LNCaP clone FGC (cell line): ENCODE results near the gene PODXL2.

Experiments
- DNase-seq: peaks from one replicate; pipeline ENCODE4 v3.0.0-alpha.2; 2011; ENCODE audit warnings: low read depth
- H3K4me3 ChIP-seq: 2 replicates; pipeline ENCODE4 v1.5.1; 2011; ENCODE audit warnings: mild to moderate bottlenecking, low read depth, low read length, control low read depth
- TF ChIP-seq, protein P1 (sequence below): IDR thresholded peaks from 2 replicates; pipeline ENCODE4 v1.5.1; 2012; ENCODE audit warnings: mild to moderate bottlenecking; ENCODE audit not compliant: control insufficient read depth, insufficient read depth; ENCODE audit errors: extremely low read depth

PODXL2 gene

DNA sequence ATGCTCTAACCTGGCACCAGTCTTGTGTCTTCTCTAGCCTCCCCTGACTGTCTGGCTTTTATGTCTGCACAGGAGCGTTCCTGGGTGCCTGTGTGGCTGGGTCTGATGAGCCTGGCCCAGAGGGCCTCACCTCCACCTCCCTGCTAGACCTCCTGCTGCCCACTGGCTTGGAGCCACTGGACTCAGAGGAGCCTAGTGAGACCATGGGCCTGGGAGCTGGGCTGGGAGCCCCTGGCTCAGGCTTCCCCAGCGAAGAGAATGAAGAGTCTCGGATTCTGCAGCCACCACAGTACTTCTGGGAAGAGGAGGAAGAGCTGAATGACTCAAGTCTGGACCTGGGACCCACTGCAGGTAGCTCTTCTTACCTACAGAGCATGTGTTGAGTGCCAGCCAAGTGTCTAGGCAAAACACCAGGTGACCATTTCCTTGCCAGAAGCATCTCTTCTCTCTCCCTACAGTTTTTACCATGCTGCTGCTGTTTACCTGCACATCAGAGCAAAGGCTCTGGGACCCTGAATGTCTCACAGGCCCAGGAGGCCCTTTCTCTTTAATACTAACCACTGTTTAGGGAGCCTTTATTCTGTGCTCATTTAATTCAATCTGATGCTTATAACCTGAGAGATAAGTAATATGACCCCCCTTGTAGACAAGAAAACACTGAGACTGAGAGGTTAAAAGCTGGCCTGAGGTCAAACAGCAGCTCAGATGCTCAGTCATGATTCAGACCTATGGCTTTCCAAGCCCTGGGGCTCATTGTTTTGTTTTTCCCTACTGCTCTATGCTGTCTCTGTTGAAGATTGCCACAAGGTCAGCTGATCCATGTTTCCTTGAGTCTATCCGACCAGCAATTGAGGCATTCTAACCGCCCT lies 10.4 kb downstream of the PODXL2 start:
- H3K4me3 ChIP-seq = no peak overlapping the region
- DNase-seq = peak; percentile 22
- TF ChIP-seq, protein P1, sequence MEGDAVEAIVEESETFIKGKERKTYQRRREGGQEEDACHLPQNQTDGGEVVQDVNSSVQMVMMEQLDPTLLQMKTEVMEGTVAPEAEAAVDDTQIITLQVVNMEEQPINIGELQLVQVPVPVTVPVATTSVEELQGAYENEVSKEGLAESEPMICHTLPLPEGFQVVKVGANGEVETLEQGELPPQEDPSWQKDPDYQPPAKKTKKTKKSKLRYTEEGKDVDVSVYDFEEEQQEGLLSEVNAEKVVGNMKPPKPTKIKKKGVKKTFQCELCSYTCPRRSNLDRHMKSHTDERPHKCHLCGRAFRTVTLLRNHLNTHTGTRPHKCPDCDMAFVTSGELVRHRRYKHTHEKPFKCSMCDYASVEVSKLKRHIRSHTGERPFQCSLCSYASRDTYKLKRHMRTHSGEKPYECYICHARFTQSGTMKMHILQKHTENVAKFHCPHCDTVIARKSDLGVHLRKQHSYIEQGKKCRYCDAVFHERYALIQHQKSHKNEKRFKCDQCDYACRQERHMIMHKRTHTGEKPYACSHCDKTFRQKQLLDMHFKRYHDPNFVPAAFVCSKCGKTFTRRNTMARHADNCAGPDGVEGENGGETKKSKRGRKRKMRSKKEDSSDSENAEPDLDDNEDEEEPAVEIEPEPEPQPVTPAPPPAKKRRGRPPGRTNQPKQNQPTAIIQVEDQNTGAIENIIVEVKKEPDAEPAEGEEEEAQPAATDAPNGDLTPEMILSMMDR = no peak

- DNase-seq = no peak
- TF ChIP-seq, protein P1 = no peak
- no peak overlapping the region for H3K4me3 ChIP-seq
Observed at GRCh38 chr3:127640042-127640355, 11.0 kb downstream of the PODXL2 start.

- no peak for DNase-seq
- no peak overlapping the region for H3K4me3 ChIP-seq
- TF ChIP-seq, protein P1 = no peak
Observed at GRCh38 chr3:127644641-127645370, 15.8 kb downstream of the PODXL2 start.

DNA sequence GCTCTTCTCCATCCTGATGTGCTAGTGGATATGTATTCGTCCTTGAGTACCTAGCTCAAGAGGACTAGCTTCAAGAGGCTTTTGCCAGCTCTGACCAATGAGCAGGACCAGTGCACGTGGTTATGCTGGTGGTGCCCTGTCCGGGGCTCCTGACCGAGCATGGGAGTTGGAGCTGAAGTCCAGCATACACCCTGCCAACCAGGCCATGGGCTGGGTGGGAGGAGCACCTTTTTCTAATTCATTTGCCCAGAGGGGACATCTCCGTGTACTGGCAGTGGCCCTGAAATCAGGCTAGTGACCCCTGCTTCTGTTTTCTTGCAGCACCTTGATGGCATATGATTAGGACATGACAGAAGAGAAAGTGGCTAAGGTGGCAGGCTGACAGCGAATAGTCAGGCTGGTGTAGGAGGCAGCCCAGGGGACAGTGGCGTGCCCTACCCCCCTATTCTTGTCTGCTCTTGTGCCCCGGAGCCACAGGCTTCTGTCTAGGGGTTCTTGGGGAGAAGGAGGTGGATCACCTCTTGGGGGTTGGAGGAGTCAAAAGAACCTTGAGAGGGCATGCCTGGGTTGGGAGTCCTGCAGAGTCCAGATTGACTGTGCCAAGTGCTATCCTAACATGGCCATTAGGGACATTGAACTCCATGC lies 16.5 kb downstream of the PODXL2 start:
- TF ChIP-seq, protein P1 = no peak
- no peak overlapping the region for H3K4me3 ChIP-seq
- DNase-seq = no peak

DNA sequence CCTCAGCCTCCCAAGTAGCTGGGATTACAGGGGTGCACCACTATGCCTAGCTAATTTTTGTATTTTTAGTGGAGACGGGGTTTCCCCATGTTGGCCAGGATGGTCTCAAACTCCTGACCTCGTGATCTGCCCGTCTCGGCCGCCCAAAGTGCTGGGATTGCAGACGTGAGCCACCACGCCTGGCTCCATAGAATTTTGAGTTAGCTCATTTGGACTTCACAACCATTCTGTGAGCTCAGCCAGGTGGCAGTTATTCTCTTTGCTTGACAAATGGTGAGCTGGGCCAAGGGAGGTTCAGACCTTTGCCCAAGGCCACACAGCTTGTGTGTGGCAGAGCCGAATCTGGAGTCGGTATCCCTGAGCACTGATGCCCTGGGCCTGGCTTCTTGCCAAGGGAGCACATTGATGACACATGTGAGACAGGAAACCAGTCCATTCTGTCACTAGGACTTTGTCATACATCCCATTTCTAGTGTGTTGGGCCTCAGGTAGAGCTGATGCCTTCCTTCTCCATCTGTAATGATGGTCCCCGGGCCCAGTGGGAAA lies 17.6 kb downstream of the PODXL2 start:
- DNase-seq = no peak
- TF ChIP-seq, protein P1 = no peak
- H3K4me3 ChIP-seq = no peak overlapping the region

GRCh38 chr3:127647166-127647844 lies 18.3 kb downstream of the PODXL2 start:
- TF ChIP-seq, protein P1 = no peak
- H3K4me3 ChIP-seq = no peak overlapping the region
- no peak for DNase-seq
